ELF-1 (cell line): ENCODE measurements around the gene DNAJB13.
"Not testable (repeated sequence)": the region's sequence is repeated elsewhere in the genome, so short reads cannot be mapped to it uniquely, and the experiment has no call there.

Experiments
- DNase-seq: peaks from one replicate; pipeline ENCODE4 v3.0.0-alpha.2; 2016; ENCODE audit warnings: low read depth, low spot score

Gene DNAJB13, protein sequence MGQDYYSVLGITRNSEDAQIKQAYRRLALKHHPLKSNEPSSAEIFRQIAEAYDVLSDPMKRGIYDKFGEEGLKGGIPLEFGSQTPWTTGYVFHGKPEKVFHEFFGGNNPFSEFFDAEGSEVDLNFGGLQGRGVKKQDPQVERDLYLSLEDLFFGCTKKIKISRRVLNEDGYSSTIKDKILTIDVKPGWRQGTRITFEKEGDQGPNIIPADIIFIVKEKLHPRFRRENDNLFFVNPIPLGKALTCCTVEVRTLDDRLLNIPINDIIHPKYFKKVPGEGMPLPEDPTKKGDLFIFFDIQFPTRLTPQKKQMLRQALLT

DNA sequence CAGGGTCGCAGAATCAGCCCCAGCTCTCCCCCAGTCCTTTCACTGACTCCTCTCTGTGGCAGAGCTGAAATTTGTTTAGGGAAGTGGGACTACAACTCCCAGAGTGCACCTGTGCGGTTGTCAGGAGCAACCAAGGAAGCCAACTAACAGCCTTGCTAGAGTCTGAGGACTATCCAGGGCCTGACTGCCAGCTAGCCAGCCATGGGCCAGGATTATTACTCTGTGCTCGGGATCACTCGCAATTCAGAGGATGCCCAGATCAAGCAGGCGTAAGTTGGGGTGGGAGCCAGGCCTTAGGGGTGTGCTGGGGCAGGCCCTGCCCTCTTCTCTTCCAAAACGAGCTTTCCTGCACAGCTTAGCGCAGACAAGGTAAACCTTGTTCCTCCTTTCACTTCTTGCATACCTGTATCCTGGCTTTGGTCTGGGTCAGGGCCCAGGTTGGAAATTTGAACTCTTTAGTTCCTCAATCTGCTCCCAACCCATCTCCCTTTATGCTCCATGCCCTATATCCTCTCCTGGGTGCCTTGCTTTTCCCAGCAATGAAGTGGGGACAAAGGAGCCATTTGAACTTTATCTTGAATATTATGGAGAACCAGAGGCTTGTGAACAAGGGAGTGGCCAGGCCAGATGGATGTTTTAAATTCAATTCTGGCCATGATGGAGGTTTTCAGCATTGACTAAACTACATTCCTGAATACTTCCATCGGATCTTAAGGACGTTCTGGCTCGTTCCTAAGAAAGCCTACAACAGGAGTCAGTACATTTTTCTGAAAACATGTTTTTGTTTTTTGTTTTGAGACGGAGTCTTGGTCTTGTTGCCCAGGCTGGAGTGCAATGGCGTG, at the start of gene DNAJB13:
TSS of gene DNAJB13 (plus strand) at position 158 of the 842 bp plus-strand sequence. CDS start at position 202, 44 bp downstream.
- DNase-seq, result peak; percentile 76

DNA sequence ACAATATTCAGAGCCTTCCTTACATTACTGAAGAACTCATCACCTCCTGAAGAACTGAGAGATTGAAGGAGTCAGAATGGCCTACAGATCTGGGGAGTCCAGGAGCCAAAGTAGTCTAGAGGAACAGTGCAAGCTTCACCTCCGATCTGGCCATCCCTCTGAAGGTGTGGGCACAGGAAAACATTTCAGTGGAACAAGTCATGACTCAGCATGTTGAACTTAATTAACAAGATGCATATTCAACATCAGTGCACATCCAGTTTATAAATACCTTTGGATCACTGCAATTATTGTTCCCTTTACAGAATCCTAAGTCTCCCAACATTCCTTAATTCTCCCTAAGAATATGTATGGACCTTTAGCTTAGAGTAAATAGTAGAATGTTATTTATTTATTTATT, 48.5 kb upstream of the DNAJB13 start:
- DNase-seq, result no peak

DNA sequence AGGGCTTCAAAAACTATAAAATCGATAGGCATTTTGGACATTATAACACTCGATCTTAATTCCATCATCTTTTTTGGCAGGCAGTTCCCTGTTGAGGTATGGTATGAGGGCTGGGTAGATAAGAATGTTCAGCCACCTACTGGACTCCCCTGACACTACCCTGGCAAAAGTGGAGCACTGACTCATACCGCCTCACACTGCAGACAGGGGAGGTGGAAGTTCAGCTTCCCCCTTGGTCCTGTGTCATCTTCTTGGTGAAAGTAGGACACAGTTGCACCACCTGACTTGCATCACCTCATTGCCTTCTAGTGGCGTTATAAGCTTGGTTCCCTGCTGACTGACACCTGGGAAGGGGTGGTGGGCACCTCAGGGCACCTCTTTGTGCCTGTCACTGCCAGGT, 43.6 kb upstream of the DNAJB13 start:
- DNase-seq, result peak; percentile 12

DNA sequence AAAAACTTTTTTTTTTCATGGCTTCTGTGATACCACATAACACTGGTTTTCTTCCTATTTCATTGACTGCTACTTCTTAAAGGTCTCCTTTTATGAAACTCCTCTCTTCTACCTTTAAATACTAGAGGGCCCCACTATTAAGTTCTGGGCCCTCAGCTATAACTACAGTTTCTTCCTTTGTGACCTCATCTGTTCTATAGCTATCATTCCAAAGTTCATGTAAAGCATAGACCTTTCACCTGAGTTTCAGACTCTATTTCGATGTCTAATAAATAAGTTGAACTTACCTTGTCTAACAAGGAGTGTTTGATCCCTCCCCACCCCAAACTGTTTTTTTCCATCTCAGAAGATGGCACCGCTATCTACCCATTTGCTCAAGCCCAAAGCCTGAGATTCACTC, 38.8 kb upstream of the DNAJB13 start:
- no peak for DNase-seq

DNA sequence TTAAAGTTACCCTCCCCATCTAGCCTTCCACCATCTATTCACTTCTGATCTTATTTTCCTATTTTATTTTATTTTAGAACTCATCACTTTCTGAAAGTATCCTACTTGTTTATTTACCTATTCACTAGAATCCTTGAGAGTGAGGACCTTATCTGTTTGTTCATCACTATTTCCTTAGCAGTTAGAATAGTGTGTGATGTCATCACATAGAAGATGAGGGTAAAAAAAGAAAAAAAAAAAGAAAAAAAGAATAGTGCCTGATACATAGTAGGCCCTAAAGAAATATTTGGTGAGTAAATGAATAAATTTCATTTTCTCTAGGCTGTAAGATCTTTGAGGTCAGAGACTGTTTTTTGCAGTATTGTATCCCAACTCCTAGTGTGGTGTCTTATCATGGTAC, 37.4 kb upstream of the DNAJB13 start:
- no peak for DNase-seq

DNA sequence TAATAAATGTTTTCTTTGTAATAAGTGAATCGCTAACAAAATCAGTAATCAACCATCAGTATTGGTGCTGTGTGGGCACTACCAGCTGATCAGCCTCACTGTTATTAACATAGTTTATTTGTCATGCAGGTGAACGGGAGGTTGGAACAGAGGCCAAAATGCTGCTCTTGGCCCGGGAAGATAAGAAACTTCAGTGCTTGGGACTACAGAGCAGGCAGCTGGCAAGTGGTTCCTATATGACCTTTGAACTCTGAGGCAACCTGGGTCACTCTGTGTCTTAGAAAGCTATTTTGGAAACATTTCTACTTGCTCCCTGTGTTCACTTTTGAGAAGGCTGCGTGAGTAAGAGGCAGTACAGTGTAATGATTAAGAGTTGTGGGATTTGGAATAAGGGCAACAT, 36.5 kb upstream of the DNAJB13 start:
- no peak for DNase-seq

DNA sequence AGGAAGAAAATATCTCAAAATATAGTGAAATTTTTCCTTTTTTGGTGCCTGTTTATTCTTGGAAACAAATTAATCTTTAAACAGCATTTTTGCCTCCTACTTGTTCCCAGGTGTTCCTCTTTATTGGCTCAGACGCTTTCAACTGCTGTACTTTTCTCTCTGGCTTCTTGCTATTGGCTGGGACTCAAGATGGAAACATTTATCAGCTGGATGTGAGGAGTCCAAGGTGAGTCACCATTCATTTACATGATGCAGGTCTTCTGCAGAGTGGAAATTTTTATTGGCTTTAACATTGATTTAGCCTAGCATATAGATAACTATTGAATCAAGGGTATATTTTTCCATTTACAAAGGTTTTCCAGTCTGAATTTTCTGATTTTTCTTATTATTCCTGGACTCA, 34.4 kb upstream of the DNAJB13 start:
- DNase-seq, result no peak

DNA sequence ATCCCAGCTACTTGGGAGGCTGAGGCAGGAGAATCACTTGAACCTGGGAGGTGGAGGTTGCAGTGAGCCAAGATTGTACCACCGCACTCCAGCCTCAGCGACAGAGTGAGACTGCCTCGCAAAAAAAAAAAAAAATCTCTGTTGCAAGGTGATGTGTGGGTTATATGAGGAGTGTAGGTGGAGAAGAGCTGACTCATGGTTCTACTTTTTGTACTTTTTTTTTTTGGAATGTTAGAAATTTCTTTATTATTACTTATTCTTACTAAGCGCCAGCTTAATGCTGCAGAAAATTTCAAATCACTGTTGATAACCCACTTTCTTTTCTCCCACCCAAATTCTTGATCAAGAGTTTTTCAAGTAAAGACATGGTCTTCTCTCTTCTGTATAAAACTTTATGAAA, 29.6 kb upstream of the DNAJB13 start:
- DNase-seq, result no peak

DNA sequence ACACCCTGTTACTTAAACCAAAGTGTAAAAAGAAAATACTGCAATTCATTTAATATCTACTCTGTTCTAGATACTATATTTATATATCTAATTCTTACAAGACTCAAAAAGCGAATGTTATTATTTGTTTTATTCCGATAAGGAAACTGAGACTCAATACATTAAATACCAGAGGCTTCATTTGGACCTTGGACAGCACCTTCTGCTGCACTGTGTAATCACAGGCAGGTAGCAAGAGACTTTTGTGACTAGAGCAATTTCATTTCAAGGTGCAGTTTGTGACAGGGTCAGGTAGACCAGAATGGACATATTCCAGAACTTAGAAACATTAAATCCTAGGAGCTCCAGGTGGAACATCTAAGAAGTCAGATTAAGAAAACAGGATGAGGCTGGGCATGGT, 21.4 kb upstream of the DNAJB13 start:
- DNase-seq, result no peak

DNA sequence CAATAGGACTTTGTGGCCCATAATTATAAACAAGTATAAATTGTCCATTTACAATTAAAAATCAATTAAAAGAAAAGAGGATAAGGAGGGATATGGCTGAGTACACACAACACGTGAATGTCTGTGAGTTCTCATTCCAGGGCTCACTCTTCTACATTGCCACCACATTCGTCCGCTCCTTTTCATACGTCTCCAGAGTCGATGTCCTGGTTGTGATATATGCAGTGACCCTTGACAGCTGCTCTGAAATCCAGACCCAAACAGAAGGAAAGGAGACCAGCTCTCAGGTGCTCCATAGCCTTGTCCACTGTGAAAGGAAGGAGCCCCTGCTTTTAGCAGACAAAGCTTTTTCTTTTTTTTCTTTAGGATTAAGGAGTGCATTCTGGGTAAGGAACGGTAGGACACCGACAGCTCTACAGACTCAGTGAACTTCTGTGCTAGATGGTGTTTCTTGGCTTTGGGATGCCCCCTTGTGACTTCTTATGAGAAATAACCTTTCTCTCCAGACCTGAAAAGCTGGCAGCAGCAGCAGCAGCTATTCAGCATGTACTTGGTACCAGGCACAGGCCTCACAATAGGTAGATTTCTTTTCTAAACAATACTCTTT, 19.7 kb upstream of the DNAJB13 start:
- DNase-seq, result peak; percentile 86

DNA sequence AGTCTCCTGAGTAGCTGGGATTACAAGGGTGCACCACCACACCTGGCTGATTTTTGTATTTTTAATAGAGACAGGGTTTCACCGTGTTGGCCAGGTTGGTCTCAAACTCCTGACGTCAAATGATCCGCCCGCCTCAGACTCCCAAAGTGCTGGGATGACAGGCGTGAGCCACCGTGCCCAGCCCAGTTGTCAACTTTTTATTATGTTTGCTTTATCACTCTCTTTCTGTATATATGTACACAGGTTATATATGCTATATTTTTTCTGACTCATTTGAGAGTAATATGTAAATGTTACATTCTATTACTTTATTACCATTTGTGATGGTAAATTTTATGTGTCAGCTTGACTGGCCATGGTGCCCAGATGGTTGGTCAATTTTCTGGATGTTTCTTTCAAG, 18.9 kb upstream of the DNAJB13 start:
- no peak for DNase-seq

DNA sequence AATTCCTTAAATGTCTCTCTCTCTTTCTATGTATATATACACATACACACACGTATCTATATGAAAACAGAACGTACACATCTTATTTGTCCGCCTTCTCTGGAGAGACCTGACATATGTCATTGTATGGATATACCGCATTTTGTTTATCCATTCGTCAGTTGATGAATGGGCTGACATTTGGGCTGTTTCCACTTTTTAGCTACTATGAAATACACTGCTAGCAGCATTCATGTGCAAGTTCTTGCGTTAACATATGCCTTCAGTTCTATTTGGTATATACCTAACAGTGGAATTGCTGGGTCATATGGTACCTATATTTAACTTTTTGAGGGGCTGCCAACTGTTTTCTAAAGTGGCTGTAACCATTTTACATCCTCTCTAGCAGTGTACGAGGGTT, 18.0 kb upstream of the DNAJB13 start:
- DNase-seq, result no peak

DNA sequence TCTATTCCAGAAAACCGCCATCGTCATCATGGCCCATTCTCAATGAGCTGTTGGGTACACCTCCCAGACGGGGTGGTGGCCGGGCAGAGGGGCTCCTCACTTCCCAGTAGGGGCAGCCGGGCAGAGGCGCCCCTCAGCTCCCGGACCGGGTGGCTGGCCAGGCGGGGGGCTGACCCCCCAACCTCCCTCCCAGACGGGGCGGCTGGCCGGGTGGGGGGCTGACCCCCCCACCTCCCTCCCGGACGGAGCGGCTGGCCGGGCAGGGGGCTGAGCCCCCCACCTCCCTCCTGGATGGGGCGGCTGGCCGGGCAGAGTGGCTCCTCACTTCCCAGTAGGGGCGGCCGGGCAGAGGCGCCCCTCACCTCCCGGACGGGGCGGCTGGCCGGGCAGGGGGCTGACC, 14.8 kb upstream of the DNAJB13 start:
- DNase-seq, result not testable (repeated sequence)

DNA sequence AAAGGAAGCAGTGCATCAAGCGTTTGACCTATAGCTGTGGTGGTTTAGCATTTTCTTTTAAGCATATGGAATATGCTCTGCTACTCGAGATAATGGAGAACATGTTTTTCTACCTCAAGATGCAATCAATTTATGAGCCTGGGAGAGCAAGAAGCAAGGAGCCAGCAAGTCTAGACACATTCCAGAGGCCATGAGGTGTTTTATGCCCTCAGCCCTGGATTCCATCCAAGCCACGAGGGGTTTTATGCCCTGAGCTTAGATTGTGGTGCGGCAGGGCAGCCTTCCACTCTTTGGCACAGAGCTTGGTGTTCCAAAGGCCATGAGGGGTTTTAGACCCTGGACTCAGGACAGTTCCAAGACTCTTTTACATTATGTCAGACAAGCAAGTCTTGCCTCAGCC, 11.7 kb upstream of the DNAJB13 start:
- DNase-seq, result no peak

DNA sequence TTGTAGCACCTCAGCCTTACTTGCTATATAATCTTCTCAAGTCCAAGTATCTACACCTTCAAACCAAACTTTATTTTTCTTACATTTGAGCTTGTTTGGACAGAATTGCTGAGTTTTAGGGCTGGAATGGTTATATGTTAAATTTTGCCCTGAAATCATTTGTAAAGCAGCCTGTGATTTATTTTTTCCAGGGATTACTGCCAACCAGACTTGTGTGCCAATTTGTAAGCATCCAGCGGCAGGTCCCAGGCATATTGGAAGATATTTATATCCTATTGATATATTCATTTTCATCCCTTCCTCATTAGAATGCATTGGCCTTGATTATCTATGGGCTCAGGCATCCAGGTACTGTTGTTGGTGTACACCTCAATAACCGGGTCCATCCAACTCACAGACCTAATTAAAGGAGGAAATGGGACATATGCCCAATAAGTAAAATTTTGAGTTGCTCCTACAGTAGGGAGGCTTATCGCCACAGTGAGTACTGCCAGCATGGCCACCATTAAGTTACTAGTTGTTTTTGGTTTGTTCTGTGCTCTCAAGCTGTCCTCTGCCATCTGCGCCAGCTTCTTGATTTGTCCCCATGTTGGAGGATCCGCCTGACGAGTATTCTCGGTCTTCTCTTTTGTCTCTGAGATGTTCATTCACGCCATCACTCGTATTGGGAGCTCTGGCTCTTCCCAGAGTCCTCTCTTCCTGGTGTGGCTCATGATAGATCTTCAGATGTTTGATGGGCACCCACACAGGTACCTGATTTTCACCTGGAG, 9.8 kb upstream of the DNAJB13 start:
- DNase-seq, result no peak

DNA sequence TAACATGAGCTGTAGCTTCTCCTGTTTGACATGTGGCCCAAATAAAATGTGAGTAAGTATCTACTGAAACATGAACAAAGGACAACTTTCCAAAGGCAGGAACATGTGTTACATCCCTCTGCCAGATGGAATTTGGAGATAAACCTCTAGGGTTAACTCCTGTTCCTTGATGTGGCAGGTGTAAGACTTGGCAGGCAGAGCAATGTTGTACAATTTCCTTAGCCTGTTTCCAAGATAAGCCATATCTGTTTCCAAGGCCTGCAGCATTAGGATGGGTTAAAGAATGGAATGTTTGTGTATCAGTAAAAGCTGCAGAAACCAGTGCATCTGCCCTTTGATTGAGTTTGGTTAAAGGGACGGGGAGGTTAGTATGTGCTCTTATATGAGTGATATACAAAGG, 8.8 kb upstream of the DNAJB13 start:
- no peak for DNase-seq

DNA sequence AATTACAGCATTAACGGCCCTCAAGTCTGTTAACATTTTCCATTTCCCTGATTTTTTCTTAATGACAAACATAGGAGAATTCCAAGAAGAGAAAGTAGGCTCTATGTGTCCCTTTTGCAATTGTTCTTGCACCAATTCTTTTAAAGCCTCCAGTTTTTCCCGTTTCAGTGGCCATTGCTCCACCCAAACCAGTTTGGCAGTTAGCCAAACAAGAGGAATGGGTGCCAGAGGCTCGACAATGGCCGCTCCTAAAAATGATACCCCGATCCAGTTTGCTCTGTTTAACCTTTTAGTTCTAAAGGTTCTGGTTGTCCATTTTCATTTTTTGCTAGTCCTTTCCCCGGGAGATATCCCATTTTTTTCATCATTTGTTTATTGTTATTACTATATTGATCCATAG, 6.7 kb upstream of the DNAJB13 start:
- DNase-seq, result no peak

DNA sequence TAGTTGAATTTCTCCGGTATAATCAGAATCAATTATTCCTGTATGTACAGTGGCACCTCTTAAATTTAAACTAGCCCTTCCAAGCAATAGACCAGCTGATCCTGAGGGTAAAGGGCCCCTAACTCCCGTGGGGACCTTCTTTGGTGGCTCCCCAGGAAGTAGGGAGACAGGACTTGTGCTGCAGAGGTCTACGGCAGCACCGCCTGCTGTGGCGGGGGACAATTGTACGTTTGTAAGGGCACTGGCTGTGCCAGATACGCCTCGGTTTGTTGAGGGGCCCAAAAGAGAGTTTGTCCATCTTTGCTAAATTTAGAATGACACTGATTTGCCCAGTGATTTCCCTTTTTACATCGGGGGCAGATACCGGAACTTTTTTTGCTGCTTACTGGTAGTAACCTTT, 5.9 kb upstream of the DNAJB13 start:
- DNase-seq, result no peak

DNA sequence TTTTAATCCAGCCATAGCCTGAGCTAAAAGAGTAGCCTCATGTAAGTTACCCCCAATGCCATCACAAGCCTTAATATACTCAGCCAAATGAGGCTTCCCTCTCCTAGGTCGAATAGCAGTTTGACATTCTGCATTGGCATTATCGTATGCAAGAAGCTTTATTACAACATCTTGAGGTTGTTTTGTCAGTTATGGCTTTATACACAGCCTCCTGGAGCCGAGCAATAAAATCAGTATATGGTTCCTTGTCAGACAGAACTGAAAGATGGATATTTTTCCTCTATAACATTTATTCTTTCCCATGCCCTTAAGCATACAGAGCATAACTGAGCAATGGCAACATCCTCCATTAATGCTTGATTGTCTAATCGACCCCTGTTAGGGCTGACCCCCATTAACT, 5.4 kb upstream of the DNAJB13 start:
- no peak for DNase-seq

DNA sequence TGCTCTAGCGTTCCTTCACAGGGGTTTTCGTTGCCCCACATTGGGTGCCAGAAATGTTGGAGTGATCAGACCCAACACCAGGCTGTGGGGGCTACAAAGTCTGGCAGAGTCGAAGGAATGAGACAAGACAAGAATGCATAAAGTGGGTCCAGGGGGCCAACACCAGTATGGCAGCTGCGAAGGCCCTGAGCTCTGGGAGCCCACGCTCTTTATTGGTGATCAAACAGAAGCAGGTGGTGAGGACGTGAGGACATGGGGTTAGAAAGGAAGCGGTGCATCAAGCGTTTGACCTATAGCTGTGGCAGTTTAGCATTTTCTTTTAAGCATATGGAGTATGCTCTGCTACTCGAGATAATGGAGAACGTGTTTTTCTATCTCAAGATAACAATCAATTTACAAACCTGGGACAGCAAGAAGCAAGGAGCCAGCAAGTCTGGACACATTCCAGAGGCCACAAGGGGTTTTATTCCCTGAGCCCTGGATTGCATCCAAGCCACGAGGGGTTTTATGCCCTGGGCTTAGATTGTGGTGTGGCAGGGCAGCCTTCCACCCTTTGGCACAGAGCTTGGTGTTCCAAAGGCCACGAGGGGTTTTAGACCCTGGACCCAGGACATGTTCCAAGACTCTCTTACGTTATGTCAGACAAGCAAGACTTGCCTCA, 3.9 kb upstream of the DNAJB13 start:
- no peak for DNase-seq

DNA sequence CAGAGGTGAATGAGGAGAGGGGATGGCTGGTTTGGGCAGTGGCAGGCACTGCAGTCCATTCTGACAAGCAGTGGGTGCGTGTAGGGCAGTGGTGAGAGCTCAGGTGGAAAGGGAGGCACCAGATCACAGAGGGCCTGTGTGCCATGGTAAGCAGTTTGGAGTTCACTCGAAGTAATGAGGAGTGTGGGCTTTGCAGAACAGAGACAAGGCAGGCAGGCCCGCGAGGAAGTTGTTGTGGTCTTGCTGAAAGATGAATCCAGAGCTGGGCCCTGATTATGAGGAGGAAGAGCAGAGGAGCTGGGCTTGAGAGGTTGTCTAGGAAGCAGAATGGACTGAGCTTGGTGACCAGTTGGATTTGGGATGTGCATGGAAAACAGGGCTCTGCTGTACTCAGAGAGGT, 1.6 kb upstream of the DNAJB13 start:
- DNase-seq, result no peak
